ENCODE results near the gene ACSM3.

ACSM3 gene

GRCh38 chr16:20744922-20745440 is 18.8 kb upstream of the ACSM3 start:
- no peak for TF ChIP-seq CTCF (IDR thresholded peaks at IDR 0.05; ENCODE audit: low read length, missing control alignments)
- no peak overlapping the region for H3K4me3 ChIP-seq (replicated peaks; ENCODE audit: low read depth, low read length)

GRCh38 chr16:20746461-20746860 is 17.4 kb upstream of the ACSM3 start:
- TF ChIP-seq CTCF (IDR thresholded peaks at IDR 0.05; ENCODE audit: low read length, missing control alignments) = no peak
- no peak overlapping the region for H3K4me3 ChIP-seq (replicated peaks; ENCODE audit: low read depth, low read length)
- DNase-seq (ENCODE audit: low read depth) = no peak

More at GRCh38 chr16:20744922-20745440, 18.8 kb upstream of the ACSM3 start:
- no peak for DNase-seq (ENCODE audit: low read depth)

GRCh38 chr16:20747030-20747816 is 16.6 kb upstream of the ACSM3 start:
- H3K4me3 ChIP-seq (replicated peaks; ENCODE audit: low read depth, low read length) = no peak overlapping the region
- no peak for DNase-seq (ENCODE audit: low read depth)
- TF ChIP-seq CTCF (IDR thresholded peaks at IDR 0.05; ENCODE audit: low read length, missing control alignments) = no peak

- no peak for TF ChIP-seq CTCF (IDR thresholded peaks at IDR 0.05; ENCODE audit: low read length, missing control alignments)
- no peak overlapping the region for H3K4me3 ChIP-seq (replicated peaks; ENCODE audit: low read depth, low read length)
- no peak for DNase-seq (ENCODE audit: low read depth)
Measured at GRCh38 chr16:20749474-20749873, 14.3 kb upstream of the ACSM3 start.

GRCh38 chr16:20750558-20750957 is 13.3 kb upstream of the ACSM3 start:
- TF ChIP-seq CTCF (IDR thresholded peaks at IDR 0.05; ENCODE audit: low read length, missing control alignments) = no peak
- no peak overlapping the region for H3K4me3 ChIP-seq (replicated peaks; ENCODE audit: low read depth, low read length)
- DNase-seq (ENCODE audit: low read depth) = no peak

GRCh38 chr16:20753727-20754126 is 10.1 kb upstream of the ACSM3 start:
- H3K4me3 ChIP-seq (replicated peaks; ENCODE audit: low read depth, low read length) = no peak overlapping the region

More at GRCh38 chr16:20753727-20754126, 10.1 kb upstream of the ACSM3 start:
- no peak for DNase-seq (ENCODE audit: low read depth)
- TF ChIP-seq CTCF (IDR thresholded peaks at IDR 0.05; ENCODE audit: low read length, missing control alignments) = no peak
